GM19240 (cell line): ENCODE data around the gene ST6GAL1.
A peak's percentile ranks its signal among the peaks of the same experiment; 100 is the strongest.
"Not testable (repeated sequence)": the region's sequence is repeated elsewhere in the genome, so short reads cannot be mapped to it uniquely, and the experiment has no call there.

Experiments
- DNase-seq: peaks from one replicate; pipeline ENCODE4 v3.0.0; 2011; ENCODE audit warnings: low spot score; ENCODE audit not compliant: insufficient read length

ST6GAL1 gene

DNA sequence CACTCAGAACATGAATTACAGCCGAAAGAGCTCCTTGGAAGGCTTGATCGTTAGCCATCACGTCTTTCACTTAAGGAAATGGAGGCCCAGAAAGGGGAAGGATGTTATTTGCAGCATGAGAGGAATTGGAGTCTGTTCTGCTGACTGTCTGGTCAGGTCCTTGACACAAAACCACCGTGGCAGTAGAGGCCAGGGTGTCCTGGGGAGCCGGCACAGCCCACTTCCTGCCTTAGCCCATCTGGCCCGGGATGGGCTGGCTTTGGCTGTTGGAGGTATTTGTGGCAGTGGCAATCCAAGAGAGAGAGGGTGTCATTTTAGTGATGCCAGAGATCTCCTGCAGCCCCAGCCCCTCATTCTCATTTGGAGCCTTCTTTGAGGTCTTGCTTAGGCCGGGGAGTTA is 37.4 kb downstream of the ST6GAL1 start:
- no peak for DNase-seq

DNA sequence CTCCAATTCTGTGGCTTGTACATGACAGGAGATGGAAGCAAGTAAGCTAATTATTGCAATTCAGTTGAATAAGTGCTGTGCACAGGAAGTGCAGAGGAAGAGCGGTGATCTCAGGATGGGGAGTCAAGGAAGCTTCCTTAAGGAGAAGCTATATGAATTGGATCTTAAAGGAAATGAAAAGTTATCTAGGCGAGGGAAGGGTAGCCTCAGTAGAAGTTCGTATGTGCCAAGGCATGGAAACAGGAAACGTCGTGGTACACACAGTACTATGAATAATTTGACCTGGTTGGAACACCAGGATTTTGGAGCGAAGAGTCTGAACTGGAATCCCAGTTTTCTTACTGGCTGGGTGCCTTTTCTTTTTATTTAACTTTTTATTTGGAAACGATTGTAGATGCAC is 39.3 kb downstream of the ST6GAL1 start:
- no peak for DNase-seq

DNA sequence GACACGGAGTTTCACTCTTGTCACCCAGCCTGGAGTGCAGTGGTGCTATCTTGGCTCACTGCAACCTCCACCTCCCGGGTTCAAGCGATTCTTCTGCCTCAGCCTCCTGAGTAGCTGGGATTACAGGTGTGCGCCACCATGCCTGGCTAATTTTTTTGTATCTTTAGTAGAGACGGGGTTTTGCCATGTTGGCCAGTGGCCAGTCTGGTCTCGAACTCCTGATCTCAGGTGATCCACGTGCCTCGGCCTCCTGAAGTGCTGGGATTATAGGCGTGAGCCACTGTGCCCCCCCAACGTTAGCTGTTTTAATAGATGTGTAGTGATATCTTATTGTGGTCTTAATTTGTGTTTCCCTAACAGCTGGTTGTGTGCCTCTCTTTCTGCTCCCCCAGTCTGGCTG is 40.8 kb downstream of the ST6GAL1 start:
- not testable (repeated sequence) for DNase-seq

DNA sequence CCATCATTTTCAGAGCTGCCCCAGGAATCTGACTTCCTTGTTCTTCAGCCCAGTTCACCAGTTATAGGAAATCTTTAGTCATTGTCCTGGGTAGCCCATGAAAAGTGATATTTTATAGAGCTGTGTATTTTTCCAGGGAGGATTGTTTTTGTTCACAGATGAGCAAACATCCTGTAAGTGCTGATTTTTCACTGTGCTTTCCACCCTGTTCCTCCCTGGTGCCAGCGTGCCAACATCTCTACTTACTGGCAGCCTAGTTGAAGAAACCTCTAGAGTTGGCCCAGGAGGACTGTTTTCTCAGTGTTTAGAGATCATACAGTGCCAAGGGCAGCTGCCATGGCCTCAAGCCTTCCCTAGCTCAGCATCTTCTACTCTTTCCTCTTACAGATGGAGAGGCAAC is 41.3 kb downstream of the ST6GAL1 start:
- no peak for DNase-seq

DNA sequence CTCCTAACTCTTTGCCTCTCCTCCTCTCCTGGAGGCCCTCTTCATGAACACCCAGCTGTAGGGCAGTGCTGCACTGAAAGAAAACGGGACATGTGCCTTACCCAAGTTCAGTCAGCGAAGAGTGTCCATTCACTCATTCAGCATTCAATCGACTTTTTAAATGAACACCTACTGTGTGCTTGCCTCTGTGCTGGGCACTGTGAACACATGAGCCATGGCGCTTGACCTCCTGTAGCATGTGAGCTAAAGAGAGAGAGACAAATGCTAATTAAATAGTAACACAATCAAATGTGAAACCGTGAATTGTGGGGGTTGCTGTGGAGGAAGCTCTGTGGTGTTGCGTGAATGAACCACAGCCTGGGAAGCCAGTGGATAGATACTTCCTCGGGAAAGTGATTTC is 43.4 kb downstream of the ST6GAL1 start:
- no peak for DNase-seq

DNA sequence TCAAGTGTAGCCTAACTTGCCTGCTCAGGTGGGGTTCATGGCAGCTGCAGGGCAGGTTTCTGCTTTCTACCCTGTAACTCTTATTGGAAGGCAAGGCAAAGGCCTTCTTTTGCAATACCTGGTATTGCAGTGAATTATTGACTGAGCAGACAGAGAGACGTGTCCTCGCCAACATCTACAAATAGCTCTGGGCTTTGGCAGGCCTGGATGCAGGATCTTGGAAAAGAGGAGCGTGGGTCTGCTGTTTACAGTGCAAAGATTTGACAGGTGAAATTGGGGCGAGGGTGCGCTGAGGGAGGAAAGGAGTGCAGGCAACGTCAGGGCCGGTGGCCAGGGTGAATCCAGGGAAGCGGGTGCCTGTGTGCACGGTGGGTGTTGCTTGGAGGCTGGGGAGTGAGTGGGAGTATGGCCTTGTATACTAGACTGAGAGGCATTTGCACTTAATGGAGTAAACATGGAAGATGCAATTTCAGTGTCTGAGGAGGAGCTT is 44.5 kb downstream of the ST6GAL1 start:
- no peak for DNase-seq

DNA sequence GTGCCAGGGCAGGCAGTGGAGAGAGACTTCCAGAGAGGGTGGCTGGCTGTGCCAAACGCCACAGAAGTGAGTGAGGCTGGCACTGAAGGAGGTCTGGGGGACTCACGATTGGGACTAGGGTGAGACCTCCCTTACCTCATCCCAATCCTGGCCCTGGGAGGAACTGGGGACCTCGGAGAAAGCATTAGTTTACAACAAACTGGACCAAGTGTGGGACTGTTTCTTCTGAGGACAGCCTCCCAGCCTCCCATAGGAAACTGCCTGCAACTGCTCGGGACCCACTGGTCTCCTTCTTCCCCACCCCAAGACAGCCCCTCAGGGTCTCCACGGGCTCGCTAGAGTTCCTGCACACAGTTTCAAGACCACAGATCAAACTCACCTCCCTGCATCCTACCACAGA is 45.4 kb downstream of the ST6GAL1 start:
- no peak for DNase-seq

DNA sequence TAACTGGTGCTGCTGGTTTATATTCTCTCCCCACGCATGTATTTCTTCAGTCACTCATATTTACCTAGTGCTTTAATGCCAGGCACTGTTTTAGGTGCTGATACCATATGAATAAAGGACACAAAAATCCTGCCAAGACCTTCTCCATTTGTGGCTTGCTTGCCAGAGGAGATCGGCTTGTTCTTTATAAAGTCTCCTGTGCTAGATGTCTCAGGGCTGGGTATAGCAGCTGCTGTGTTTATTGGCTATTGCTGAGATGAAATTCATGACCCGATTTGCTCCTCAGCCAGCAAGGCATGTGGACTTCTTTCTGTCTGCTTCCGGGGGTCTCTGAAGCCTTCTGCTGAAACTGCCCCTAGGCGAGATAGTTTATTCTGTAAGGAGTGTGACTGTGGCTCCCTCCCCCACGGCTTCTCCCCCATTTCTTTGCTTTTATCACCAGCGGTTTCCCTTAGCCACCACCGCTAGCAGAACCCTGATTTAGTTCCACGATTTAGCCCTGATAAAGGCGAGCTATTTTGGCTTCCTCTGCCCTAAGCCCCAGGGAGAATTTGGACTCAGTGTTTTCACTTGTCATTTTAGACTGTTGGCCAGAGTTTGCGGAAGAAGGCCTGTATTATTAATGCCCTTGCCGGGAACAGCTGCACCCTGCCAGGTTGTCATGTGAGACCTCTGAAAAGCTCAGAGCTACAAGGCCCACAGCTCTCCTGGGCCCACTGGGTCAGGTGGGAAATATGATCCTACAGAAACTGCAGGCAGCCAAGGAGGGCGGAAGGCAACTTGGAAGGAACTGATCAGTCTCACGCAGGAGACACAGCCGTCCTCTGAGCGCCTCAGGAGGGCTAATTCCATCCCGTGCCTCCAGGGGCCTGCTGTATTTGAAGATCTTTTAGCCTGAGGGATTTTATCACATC is 46.8 kb downstream of the ST6GAL1 start:
- no peak for DNase-seq

DNA sequence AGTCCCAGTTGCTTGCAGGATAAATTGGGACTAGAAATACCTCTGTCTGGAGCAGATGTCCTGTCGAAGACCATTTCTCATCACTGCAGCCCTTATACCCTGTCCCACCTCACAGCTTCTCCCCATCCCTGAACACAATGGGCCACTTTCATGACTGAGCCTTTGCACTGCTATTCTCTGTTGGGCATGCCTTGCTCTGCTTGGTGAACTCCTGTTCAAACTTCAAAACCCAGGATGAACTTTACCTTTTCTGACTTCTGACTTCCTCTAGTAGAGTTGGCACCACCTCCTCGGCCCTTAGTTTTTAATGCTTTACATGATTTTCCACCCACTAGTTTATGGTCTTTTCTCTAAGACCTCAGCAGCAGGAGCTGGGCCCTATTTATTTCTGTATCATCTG is 48.4 kb downstream of the ST6GAL1 start:
- no peak for DNase-seq

DNA sequence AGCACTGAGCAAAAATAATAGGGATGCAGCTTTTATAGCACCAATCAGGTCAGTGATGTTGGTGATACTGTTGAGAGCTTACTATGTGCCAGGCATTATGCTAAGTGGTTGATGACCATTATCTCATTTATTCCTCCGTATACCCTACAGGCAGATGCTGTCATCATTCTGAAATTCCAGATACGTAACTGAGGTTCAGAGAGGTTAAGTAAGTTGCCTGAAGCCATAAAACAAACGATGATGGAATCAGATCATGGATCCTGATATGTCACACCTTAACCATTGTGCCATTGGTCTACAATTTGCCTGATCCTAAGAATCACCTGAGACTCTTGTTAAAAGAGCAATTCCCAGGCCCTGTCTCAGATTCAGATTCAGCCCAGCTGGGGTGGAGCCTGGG is 49.5 kb downstream of the ST6GAL1 start:
- no peak for DNase-seq

DNA sequence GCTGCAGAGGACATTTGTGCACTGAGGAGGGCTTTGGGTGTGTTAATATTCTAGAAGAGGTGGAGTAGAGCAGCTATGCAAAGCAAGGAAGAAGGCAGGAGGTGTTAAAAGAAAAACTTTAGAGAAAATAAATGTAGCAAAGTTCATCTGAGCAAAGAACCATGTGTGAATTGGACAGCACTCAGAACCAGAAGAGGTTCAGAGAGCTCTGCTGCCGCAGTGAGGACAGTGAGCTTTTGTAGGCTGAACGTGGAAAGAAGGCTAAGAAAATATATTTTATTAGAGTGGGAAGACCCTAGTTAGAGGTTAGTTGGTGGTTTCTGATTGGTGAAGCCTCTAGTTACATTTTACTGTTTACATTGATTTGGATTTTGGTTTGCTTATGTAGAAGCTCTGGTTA is 50.7 kb downstream of the ST6GAL1 start:
- DNase-seq, result no peak

DNA sequence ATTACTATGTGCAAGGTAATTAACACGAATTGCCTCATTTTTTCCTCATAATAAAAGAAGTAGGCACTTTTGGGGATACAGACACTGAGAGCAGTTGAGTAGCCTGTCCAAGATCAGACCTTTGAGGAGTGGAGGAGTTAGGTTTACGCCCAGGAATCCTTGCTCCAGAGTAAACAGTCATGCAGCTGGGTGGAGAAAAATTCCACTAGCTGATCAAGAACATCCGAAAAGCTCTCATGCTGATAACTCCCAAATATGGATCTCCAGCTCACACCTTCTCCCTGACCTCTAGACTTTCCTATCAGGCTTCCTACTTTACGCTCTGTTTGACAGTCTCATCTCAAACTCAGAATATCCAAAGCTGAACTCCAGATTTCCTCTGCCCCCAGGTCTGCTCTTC is 53.3 kb downstream of the ST6GAL1 start:
- no peak for DNase-seq

DNA sequence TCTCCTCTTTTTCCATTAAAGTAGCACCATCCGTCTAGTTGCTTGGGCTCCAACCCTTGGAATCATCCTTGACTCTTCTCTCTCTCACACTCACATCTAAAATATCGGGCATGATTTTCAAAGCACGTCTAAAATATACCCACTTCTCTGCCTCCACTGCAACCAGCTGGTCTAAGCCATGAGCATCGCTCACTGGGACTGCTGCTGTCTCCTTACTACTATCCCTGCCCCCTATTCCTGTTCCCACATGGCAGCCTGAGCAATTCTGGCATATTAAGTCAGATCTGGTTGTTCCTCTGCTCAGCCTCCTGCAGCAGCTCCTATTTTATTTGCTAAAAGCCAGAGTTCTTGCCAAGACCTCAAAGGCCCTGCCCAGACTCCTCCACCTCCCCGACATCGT is 53.7 kb downstream of the ST6GAL1 start:
- no peak for DNase-seq

DNA sequence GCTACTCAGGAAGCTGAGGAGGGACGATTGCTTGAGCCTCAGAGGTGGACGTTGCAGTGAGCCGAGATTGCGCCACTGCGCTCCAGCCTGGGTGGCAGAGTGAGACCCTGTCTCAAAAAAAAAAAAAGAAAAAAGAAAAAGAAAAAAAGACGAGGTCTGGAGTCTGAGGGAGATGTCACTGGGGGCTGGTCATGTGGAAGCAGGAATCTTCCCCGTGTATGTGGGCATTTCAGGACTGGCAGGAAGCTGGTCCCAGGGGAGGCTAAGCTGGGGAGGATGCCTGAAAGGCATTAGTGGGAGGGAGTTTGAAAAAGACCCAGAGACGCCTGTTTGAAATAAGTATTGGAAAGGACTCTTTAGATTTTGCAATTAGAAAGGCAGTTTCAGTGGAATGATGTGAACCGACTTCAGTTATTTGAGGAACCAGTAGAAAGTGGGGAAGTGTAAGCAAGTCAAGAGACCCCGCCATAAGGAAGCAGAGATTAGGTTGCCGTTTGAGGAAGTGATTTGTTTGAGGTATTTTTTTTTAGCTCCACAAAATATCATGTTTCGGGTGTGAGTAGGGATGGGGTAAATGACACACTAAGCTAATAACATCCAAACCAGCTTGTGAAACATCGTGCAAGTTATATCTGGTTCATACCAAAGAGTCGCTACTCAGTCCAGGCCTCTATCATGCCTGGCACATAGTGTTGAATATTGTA is 55.5 kb downstream of the ST6GAL1 start:
- peak; percentile 18 for DNase-seq

DNA sequence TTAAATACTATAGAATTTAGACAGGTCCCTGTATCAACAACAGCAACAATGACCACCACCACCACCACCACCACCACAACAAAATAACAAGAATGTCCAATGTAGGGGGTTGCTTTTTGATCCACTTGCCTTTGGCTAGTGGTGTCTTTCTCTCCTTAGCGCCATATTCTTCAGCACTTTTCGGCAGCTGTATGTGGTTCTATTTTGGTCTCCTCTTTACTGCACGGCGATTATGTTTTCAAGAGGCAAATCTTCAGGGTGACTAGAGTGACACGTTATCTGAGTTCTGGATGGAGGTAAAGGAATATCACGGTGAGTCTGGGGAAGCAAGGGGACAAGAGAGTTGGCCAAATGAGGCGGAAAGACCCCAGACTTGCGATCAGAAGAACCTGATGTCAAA is 56.1 kb downstream of the ST6GAL1 start:
- DNase-seq, result no peak

DNA sequence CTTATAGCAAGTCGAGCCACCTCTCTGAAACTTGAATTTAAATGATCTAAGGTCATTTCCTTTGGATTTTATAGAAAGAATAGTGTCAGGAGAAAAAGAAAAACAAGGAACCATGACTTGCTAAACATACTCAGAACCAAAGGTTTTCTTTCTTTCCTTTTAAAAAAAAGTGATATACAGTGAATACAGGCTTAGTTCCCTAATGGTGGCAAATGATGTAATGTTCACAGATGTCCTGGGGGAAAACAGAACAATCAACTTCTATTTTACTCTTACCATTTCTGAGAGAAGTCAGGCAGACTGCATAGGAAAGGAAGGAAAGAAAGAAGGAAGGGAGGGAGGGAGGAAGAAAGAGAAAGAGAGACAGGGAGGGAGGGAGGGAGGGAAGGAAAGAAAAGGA is 56.5 kb downstream of the ST6GAL1 start:
- no peak for DNase-seq

DNA sequence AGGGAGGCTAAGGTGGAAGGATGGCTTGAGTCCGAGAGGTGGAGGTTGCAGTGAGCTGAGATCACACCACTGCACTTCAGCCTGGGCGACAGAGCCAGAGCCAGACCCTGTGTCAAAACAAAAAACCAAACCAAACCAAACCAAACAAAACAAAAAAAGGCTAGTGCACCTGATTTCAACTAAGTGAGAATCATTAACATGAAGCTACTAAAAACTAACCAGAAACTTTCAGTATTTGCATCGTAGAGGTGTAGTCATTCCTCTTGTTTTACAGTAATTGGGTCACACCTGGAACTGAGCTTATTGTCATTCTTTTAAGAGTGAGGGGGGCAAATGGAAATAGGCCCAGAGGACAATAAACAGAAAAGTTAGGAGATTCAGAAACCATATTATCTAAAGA is 58.5 kb downstream of the ST6GAL1 start:
- DNase-seq, result no peak

DNA sequence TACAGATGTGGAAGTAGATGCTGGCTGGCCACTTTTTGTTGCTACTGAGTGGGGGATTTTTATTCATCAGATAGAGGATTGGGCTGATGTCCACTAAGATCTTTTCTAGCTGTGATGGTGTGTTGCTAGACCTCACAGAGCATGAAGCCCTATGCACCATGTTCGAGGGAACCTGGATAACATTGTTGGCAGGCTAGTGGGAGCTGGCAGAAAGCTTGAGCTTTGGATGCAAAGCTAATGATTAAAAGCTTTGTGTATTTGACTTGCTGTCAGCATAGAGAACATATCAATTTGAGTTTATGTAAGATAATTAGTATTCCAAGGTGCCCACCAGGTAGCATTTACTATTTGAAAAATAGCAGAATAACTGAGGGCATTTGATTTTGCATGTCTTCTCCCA is 59.1 kb downstream of the ST6GAL1 start:
- no peak for DNase-seq

DNA sequence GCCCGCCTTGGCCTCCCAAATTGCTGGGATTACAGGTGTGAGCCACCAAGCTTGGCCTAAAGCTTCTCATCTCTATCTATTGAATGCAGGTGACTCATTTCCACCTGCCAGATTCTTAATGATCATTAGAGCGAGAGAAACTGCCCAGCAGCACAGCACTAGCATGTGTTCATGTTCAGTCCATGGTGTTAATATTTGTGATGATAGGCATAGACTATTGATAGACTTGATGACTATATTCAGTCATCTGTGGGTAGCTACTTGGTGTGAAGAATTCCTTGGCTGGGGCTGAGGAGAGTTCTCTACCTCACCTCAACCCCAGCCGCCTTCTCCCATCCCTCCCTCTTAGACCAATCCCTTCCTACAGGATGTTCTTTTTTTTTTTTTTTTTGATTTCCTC is 60.0 kb downstream of the ST6GAL1 start:
- no peak for DNase-seq

DNA sequence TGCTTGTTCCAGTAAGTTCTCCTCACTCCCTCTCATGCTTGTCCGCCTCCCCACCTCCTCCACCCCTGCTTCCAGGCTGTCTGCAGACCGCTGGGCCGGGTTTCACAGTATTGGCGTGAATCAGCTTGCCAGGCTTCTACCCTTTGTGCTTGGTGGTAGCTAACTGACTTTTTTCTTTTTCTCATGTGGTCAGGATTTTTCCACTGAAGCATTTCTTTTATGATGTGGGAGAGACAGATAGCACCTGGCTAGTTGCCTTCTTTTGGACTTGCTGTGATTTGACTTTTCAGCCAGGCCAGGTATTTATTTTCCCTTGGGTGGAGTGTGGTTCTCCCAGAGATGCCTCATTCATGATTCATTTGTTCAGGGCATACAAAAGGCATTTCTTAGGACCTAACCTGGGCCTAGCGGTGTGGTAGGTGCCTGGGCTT is 60.6 kb downstream of the ST6GAL1 start:
- no peak for DNase-seq

DNA sequence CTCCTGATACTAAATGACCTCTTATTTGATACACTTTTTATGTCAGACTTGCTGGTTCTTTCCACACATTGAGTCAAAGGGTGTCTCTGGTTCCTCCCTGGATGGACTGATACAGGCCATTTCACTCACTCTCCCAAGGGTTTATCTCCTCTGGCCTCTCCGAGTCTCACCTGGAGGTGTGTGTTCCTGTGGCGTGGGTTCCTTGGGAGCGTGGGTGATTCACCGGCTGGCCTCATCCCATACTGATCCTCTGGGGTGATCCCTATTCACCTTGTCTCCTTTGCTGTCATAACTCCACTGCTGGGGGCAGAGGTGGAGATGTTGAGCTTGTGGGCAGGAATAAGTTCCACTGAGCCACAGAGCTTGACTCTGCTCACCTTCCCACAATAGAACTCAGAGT is 61.1 kb downstream of the ST6GAL1 start:
- no peak for DNase-seq

DNA sequence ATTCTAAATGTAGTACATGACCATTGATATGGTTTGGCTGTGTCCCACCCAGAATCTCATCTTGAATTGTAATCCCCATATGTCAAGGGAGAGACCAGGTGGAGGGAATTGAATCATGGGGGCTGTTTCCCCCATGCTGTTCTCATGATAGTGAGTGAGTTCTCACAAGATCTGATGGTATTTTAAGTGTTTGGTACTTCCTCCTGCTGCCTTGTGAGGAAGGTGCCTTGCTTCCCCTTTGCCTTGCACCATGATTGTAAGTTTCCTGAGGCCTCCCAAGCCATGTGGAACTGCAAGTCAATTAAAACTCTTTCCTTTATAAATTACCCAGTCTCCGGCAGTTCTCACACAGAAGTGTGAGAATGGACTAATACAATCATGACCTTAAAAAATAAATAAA is 61.8 kb downstream of the ST6GAL1 start:
- DNase-seq, result not testable (repeated sequence)
